Measurements from ENCODE around the gene TVP23A.

TVP23A gene

DNA sequence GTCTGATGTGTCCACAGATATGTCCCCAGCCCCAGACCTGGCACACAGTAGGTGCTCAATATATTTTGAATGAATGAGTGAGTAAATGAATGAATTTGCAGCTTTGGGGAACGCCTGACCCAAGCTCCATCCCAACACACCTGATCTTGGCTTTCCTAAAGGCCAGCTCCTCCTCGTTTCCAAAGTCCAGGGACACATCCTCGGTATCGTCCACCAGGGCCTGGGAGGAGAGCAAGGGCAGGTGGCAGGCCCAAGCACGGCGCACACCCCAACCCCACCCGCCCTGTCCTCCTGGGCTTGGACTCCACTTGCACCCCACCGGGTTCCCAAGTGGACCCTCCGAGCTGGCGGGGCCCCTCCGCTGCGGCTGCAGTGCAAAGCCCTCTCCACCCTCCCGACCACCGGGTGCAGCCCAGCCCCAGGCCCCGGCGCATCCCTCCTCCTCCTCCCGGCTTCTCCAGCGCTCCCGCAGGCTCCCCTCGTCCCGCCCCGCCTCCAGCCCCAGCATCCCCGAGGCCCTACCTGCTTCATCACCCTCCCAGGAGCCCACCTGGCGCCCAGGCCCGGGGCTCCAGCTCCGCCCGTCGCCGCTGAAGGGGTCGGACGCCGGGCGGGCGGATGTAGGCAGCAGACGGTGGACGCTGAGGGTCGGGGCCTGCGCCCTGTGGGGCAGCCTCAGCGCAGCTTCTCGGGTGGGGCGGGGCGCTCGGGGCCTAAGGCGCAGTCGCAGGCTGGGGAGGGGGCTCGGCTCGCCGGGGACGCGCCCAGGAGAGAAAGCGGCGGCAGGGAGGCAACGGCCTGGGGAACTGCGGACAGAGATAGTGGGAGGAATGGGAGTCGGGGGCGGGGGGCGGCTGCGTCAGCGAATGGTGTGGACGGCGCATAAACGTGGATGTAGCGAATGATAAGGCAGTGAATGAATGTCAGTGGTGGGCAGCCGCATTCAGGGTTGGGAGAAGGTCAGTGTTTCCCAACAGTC lies at the start of gene TVP23A:
Gene TVP23A (minus strand): TSS at position 832 of the 979 bp plus-strand sequence. CDS start 301 bp downstream, at position 531.
- DNase-seq = no peak

DNA sequence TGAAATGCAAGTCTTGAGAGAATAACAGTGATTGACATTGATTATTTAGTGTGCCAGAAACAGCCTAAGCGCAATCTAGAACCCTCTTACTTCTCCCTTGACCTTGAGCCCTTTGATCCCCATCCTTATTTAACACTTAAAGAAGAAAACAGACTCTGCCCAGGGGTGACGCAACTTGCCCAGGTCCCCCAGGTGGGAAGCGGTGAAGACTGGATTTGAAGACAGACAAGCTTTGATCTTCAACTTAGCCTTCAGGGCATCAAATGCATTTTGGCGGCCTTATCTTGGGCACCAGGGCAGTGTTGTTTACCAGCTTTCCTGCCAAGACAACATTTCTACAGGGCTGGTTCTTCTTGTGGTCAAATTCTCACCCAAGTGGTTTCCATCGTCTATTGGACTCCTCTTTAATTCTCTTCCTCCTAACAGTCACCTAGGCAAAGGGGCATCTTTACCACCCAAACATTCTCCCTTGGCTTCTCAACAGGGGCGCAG lies 49.6 kb upstream of the TVP23A start:
- no peak for DNase-seq

DNA sequence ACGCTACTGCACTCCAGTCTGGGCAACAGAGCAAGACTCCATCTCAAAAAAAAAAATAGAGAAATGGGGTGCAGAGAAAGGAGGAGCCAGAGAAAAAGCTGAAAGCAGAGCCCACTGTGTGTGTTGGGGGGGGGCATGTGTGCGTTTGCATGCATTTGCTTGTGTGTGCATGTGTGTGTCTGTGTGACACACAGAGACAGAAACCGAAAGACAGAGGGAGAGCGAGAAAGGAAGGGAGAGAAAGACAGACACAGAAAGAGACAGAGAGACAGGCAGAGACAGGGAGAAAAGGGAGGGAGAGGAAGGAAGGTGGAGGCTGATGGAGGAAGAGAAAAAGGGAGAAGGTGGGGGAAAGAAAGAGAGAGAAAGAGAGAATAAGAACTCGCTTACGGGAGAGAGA lies 48.6 kb upstream of the TVP23A start:
- no peak for DNase-seq

DNA sequence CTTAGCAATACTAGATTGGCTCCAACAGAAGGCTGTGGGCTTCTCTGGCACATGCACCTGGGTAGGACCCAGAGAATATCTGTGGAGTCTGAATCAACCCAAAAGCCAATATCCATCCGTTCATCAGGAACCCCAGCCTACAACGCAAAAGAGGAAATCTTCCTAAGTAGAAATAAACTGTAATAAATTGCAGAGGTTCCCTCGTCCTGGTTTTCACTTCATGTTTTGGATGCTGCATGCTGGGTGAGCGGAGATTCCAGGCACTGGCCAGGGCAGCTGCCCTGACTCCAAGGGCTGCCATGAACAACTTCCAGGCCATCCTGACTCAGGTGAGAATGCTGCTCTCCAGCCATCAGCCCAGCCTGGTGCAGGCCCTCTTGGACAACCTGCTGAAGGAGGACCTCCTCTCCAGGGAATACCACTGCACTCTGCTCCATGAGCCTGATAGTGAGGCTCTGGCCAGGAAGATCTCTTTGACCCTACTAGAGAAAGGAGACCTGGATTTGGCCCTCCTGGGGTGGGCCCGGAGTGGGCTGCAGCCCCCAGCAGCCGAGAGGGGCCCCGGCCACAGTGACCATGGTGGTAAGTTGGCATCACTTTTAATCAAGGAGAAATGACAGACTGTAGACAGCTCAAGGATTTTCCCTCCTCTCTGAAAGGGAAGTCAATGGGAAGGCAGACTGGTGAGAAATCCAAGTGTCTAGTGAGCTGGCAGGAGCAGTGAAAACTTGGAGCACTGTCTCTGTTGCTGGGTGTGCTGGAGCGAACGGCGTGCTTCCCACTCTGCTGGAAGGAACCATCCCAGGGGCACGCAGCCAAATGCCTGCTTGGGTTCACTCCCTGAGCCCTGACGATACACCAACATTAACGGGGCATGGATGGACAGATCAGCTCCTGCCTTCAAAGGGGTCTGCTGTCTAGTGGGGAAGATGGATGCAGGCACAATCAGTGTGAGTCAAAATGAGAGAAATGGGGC lies 47.7 kb upstream of the TVP23A start:
- no peak for DNase-seq

DNA sequence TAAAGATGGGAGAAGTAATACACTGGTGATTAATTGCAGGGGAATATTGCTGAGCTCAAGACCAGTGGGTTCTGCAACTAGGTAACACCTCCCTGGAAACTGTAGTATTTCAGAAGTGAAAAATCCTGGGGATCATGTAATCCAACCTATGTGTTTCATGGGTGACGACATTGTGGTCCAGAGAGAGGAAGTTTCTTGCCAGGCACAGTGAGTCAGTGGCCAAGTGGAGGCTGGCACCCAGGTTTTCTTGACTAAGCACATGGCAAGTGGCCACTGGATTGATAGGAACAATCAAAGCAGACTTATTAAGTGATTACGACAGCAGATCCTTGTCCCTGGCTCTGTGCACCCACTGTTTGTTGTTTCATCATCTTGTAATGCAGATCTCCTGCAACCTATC lies 43.8 kb upstream of the TVP23A start:
- DNase-seq = peak; percentile 20

DNA sequence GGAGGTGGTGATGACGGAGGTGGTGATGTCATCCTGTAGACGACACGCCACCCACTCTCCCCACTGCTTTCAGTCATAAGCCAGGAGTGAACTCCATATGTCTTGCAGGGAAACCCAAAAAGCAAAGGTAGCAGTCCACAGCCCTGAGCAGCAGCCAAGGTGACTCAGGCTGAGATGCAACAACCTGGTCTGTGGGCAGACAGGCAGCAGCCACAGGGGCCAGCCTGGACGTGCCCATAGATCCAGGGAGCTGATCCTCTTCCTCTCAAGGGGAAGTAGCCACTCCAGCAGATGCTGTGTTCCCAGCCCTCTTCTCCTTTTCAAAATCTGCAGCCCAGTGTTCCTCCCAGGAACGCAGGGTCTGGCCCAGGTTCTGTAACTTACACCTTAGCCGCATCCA lies 41.1 kb upstream of the TVP23A start:
- DNase-seq = no peak

DNA sequence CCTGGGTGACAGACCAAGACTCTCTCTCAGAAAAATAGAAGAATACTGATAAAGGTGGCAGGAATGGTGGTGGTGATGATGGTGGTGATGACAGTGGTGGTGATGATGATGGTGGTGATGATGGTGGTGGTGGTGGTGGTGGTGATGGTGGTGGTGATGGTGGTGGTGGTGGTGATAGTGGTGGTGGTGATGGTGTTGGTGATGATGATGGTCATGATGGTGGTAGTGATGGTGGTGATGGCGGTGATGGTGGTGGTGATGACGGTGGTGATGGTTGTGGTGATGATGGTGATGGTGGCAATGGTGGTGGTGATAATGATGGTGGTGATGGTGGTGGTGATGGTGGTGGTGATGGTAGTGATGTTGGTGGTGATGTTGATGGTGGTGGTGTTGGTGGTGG lies 40.4 kb upstream of the TVP23A start:
- DNase-seq = no peak

DNA sequence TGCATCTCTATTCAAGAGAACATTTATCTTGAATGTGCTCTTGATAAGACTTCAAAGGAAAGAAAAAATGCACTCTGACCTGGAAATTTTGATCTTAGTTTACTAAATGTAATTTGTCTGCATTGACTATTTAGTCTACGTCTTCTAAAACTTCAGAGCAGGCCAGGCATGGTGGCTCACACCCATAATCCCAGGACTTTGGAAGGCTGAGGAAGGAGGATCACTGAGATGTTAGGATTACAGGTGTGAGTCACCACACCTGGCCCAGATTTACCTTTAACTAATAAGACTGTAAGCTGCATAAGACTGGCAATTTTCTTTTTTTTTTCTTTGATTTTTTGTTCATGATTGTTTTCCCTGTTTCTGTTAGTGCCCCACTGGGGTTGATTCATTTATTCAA lies 39.6 kb upstream of the TVP23A start:
- no peak for DNase-seq

DNA sequence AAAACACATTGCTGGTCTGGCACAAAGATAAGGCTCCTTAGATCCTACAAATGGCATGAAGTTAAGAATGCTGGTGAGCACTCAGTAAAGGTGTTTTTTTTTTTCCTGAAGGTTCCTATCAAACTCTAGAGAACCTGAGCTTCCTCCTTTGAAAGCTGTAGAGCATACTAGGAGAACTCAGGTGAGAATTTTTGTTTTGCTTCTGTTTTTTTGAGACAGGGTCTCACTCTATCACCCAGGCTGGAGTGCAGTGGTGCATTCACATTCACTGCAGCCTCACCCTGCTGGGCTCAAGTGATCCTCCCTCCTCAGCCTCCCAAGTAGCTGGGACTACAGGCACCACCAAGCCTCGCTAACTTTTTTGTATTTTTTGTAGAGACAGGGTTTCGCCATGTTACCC lies 37.4 kb upstream of the TVP23A start:
- DNase-seq = no peak

DNA sequence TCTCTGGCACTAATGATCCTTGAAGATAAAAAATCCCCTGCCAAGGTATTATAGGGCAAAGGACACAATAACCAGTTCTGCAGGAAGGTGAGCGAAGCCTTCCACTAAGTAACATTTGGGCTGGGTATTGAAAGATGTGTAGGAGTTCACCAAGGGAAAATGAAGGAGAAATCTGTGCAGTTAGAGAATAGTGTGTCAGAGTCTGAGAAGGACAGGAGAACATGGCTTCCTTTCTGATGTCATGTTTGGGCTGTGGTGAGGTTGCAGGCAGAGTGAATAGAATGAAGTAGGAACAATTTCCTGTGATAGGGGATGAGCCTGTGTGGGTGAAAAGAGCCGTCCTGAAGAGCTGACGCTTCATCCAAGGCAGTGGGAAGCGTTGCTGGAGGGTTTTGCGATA lies 34.4 kb upstream of the TVP23A start:
- DNase-seq = no peak

DNA sequence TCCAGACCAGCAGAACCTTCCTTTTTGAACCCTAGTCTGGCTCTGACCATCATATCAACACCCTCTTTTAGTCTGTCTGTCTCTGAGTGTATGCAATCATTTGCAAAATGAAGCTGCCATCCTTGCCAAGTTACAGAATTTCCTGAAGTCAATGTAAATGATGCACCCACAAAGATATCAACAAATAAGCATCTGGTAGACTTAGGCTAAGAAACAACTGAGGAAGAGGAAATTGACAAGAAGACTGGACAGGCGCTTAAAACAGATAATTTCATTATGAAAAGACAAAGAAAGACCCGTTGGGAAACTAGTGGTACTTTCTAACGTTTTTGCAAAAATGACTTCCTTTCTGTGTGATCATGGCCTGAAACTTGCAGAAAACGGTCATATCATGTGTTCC lies 33.7 kb upstream of the TVP23A start:
- no peak for DNase-seq

DNA sequence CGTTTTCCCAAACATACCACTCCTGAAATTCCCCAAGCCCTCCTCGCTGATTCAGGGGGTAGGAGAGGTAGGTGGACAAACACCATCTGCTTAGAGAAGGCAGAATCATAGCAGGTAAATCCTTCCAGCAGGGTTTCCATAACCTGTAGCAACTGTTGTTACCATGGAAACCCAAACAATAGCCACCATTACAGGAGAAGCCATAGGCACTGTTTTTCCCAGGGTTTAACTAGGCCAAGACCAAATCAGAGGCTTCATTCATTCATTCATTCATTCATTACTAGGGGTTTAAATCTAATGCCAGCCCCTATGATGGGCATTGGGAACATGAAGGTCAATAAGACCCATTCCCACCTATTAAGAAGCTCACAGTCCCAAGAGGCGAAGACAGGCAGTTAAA lies 32.9 kb upstream of the TVP23A start:
- DNase-seq = no peak

DNA sequence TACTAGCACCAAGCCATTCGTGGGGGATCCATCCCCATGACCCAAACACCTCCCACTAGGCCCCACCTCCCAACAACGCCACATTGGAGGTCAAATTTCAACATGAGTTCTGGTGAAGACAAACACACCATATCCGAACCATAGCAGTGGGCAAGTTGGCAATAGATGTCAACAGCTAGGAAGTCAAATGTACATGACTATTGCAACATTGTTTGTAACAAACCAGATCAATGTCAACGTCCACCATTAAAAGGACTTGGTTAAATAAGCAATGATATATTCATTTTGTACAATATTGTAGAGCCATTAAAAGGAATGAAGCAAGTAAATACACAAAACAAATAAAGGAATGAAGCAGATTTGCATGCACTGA lies 31.9 kb upstream of the TVP23A start:
- DNase-seq = no peak

DNA sequence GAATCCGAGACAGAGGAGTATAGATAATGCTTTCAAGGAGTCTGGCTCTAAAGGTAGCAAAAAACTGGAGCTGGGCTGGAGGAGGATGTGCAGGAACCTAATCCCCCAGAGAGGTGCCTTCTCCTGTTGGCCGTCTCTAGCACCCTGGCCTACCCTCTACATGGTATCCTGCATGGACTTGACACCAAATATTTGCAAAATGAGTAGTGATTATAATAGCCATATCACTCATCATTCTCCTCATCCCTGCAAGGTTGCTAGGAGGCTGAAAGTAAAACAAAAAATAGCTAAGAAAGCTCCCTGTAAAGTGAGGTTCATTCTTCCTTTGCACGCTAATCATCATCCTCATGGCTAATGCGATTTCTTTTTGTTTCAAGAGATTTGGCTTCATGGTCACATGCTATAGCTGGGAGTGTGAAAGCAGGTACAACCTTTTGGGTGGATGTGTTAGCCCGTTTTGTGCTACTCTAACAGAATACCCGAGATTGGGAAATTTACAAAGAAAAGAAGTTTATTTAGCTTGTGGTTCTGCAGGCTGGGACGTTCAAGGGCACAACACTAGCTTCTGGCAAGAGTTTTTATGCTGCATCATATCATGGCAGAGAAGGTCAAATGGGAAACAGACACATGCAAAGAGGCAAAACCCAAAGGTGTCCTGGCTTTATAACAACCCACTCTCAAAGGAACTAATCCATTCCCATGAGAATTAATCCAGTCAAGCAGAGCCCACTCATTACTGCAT lies 31.3 kb upstream of the TVP23A start:
- DNase-seq = no peak

DNA sequence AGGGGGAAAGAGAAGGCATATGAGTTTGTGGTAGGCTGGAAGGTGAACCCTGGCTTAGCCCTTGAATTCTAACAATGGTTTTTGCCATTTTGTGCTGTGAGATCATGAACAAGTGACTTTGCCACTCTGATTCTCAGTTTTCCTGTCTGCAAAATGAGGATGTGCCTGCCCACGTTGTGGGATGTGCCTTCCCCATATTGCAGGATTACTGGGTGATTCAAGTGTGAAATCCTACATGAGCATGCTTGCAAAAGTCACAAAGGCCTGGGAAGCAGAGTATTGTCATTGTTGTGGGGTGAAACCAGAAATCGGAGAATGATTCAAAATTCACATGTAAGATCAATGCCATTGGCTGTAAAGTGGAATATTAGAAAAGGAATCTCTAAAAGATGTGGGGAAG lies 28.6 kb upstream of the TVP23A start:
- DNase-seq = no peak

DNA sequence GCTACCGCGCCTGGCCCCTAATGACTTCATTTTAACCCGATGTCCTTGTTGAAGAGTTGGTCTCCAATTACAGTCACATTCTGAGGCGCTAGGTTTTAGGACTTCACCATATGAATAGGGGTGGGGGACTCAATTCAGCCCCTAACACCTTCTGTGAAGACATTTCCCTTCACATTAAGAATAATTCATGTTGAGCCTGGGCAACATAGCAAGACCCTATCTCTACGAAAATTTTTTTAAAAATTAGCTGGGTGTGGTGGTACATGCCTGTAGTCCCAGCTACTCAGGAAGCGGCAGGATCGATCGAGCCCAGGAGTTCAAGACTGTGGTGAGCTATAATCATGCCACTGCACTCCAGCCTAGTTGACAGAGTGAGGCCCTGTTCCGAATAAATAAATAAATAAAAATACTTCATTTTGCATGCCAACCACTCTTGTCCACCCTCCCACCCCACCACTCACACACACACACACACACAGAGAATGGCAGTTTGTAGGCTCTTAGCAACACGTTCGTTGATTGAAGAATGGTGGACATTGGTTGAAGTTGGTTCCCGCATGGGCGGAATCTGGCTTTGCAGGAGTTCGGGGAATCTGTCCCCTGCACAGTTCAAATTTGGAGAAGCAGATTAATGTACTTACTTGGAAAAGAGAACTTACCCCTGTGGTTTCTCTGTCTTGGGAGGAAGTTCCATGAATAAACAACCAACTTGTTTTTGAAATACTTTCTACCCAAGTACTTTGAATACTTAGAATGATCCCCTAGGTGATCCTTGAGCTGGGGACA lies 27.8 kb upstream of the TVP23A start:
- no peak for DNase-seq

DNA sequence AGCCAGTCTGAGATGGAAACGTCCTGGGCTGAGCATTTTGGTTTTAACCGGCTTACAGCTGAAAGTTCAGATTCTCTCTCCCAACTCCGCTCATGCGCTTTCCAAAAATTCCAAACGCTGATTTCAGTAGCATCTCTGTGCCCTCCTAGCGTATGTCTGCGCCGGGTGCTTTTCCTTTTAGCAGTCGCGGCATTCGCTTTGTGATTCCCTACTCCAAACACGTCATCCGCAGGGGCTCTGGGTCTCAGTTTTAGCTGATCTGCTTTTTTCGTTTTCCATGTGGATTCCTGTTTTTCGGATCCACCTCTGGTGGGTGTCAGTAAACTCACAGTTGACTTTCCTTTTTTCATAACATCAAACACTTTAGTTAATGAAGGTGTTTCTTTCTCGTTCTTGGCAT lies 22.1 kb upstream of the TVP23A start:
- DNase-seq = no peak

DNA sequence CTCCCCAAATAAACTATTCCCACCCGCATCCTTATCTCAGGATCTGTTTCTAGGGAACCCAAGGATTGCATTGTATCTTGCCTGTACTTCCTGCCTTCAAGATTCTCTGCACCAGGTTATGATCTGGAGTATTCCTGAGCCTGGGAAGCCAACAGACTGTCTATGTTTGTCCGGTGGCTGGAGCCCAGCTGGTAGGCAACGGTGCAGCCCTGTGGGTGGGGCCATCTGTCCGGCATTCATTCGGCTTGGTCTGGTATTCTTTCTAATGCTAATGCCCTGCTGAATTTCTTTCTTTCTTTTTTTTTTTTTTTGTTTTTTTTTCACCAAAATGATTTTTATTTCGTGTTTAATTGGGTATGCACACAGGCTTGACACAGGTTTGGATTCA lies 20.7 kb upstream of the TVP23A start:
- no peak for DNase-seq

DNA sequence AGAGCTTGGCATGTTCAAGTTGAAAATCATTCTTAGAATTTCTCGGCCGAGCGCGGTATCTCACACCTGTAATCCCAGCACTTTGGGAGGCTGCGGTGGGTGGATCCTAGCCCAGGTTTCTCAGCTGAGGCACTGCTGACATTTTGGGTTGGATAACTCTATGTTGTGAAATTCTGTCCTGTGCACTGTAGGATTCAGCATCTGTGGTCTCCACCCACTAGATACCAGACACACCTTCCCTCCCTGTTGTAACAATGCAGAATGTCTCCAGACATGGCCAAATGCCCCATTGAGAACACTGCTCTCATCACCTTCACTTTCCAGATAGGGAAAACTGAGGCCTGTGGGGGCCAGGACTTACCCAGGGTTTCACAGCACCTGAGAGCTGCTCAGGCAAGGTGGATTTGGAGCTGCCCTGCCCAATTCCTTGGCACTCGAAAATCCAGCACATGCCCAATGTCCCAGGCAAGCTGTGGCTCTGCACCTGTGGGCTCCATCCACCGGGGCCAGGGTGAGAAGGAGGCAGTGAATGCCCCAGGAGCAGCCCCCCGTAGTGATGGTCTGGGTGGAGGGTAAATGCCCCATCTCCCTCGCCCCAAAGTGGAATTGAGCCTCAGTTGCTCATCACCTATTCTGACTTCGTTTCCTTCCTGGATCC lies 20.2 kb upstream of the TVP23A start:
- DNase-seq = no peak

DNA sequence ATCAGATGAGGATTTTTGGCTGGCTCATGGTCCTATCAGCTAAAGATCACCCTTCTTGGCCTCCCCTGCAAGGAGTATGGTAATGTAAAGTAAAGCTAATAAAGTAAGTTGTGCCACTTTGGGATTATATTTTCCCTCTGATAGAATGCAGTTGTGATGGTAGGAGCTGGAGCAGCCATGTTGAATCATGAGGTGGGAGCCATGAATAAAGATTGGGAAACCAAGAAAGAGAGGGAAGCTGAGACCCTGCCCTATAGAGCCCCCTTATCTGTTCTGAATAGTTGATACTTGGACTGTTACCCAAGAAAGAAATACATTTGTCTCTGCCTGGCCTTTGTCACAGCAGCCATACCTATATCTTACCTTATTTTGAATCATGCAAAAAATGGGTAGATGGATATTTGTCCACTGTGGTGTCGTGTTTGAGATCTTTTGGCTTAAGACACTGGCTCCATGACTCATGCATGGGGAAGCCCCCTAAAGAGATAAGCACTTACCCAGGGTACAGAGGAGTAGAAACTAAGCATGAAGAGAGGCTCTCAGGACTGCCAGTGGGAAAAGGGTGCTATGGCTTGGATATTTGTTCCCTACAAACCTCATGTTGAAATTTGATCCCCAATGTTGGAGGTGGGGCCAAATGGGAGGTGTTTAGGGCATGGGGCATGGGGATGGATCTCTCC lies 17.7 kb upstream of the TVP23A start:
- no peak for DNase-seq
